Colonic mucosa (tissue), 4 donors: ENCODE results near the gene MRPL28. TPM values are rescaled to one million over a fixed set of nuclear protein-coding genes. Genes with fewer than 3 reads are reported as not detected.

ENCODE experiments used
- DNase-seq: peaks from one replicate; pipeline ENCODE4 v3.0.0-alpha.2; 2020
- H3K27ac ChIP-seq: fragments of 200-600 bp; one replicate; pipeline ENCODE4 v1.8.0; 2021
- H3K27me3 ChIP-seq: fragments of 200-600 bp; one replicate; pipeline ENCODE4 v1.8.0; 2021
- H3K36me3 ChIP-seq: fragments of 200-600 bp; one replicate; pipeline ENCODE4 v1.8.0; 2021
- H3K4me1 ChIP-seq: fragments of 200-600 bp; one replicate; pipeline ENCODE4 v1.8.0; 2021; ENCODE audit warnings: mild to moderate bottlenecking
- H3K4me3 ChIP-seq: fragments of 200-600 bp; one replicate; pipeline ENCODE4 v1.8.0; 2021
- H3K9ac ChIP-seq, 2 donors: one replicate each; pipeline ENCODE4 v1.7.0; 2013; ENCODE audit warnings: control low read depth in 2 of 2, low read depth in 2 of 2, low read length in 2 of 2
- H3K9me3 ChIP-seq: fragments of 200-600 bp; one replicate; pipeline ENCODE4 v1.8.0; 2021
- intact Hi-C: fragments of 100-400 bp; cut with DNase I; formaldehyde crosslinking; loops from one replicate; pipeline ENCODE4 v1.14.1; 2022
- total RNA-seq, 2 donors: library from RNA; stranded (reverse); fragmentation: NEBNext Ultra II Directional in 1 of 2; extraction: Animal tissue kit (Norgen Biotek cat#: 25700) in 1 of 2; gene quantifications; one replicate each; pipeline ENCODE4 v1.2.1, GENCODE V29; 2021
- TF ChIP-seq, protein P1 (sequence below): fragments of 200-600 bp; IDR thresholded peaks from one replicate; pipeline ENCODE4 v1.8.0; 2022; ENCODE audit warnings: antibody characterized with exemption, mild to moderate bottlenecking
- donor health status: healthy.
- donor health status: DM: no; HTN: no; CAD: no.
- donor health status: DM: no; HTN: no; CAD: no.

MRPL28 gene
- total RNA-seq, 2 donors from 2014 or later, result 59.4 to 75.4 TPM

- peaks cover 5% of the 10 kb centered on the region for H3K4me1 ChIP-seq
- DNase-seq, result no peak
- H3K36me3 ChIP-seq, result peaks cover 4% of the 10 kb centered on the region
- peak overlapping the region; percentile 41 for H3K4me3 ChIP-seq
- H3K9ac ChIP-seq, result no peak overlapping the region
- no peak overlapping the region for H3K27ac ChIP-seq
- H3K9me3 ChIP-seq, result no peaks in the 10 kb centered on the region
- H3K27me3 ChIP-seq, result no peaks in the 10 kb centered on the region
- TF ChIP-seq, protein P1, sequence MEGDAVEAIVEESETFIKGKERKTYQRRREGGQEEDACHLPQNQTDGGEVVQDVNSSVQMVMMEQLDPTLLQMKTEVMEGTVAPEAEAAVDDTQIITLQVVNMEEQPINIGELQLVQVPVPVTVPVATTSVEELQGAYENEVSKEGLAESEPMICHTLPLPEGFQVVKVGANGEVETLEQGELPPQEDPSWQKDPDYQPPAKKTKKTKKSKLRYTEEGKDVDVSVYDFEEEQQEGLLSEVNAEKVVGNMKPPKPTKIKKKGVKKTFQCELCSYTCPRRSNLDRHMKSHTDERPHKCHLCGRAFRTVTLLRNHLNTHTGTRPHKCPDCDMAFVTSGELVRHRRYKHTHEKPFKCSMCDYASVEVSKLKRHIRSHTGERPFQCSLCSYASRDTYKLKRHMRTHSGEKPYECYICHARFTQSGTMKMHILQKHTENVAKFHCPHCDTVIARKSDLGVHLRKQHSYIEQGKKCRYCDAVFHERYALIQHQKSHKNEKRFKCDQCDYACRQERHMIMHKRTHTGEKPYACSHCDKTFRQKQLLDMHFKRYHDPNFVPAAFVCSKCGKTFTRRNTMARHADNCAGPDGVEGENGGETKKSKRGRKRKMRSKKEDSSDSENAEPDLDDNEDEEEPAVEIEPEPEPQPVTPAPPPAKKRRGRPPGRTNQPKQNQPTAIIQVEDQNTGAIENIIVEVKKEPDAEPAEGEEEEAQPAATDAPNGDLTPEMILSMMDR, result no peak
- intact Hi-C loops, result loop anchor here (10.0 kb wide), 1 partner anchor 145 kb away; the partner anchor contains the start of gene LUC7L
Observed at GRCh38 chr16:369866-370436, 387 bp downstream of the MRPL28 start.

- TF ChIP-seq, protein P1, result no peak
- Histone ChIP-seq H3K27ac (no peak overlapping the region), H3K36me3 (no peaks in the 10 kb centered on the region), H3K9ac (no peak overlapping the region), H3K27me3 (no peaks in the 10 kb centered on the region), H3K9me3 (no peaks in the 10 kb centered on the region), H3K4me1 (peaks cover 5% of the 10 kb centered on the region), H3K4me3 (peak overlapping the region; percentile 41)
- intact Hi-C loops, result loop anchor here (10.0 kb wide), 1 partner anchor 145 kb away; the partner anchor contains the start of gene LUC7L
- no peak for DNase-seq
Observed at GRCh38 chr16:369275-369865, 968 bp downstream of the MRPL28 start.

DNA sequence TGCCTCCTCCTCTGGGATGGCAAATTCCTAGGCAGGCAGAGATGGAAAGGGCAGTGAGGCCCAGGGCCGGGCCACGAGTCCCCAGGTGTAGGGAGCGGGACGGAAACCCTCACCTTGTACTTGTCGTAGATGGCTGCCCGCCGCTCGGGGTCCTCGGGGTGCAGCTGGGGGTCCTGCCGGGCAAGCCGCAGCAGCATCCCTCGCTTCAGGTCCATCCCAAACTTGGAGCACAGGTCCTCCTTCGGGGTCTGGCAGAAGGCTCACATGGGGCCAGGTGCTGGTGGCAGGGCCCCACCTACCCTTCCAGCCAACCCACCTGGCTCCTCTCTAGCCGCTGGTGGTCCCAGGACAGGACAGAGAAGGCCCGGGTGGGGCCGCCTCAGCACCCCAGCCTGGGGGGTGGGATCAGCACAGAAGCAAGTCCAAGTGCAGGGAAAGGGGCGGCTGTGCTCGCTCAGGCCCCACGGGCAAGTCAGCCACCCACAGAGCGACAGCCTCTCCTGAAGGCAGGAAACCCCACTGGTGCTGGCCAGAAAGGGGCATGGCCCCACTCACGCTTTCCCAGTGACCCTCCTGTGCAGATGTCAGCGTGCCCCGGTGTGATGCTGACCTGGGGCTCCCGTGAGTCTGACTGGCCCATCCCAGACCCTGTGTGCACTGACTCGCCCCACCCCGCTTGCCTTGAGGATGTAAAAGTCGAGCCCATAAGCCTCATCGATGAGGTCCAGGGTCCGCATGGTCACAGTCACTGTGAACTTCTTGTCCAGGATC lies 1.8 kb downstream of the MRPL28 start:
- Histone ChIP-seq H3K4me1 (peaks cover 5% of the 10 kb centered on the region), H3K27ac (no peak overlapping the region), H3K27me3 (no peaks in the 10 kb centered on the region), H3K9me3 (no peaks in the 10 kb centered on the region), H3K9ac (no peak overlapping the region), H3K4me3 (no peak overlapping the region), H3K36me3 (no peaks in the 10 kb centered on the region)
- DNase-seq, result no peak
- intact Hi-C loops, result loop anchor here (10.0 kb wide), 1 partner anchor 144 kb away; the partner anchor contains the start of gene LUC7L
- TF ChIP-seq, protein P1, result no peak

- no peak for DNase-seq
- no peak overlapping the region for H3K4me3 ChIP-seq
- no peak overlapping the region for H3K27ac ChIP-seq
- intact Hi-C loops, result loop anchor here (10.0 kb wide), 1 partner anchor 143 kb away; the partner anchor contains the start of gene LUC7L
- TF ChIP-seq, protein P1, result no peak
- H3K27me3 ChIP-seq, result no peaks in the 10 kb centered on the region
- H3K4me1 ChIP-seq, result peaks cover 5% of the 10 kb centered on the region
- no peaks in the 10 kb centered on the region for H3K36me3 ChIP-seq
- no peak overlapping the region for H3K9ac ChIP-seq
- no peaks in the 10 kb centered on the region for H3K9me3 ChIP-seq
Observed at GRCh38 chr16:367333-367903, 2.9 kb downstream of the MRPL28 start.

- no peak for DNase-seq
- no peaks in the 10 kb centered on the region for H3K36me3 ChIP-seq
- peaks cover 5% of the 10 kb centered on the region for H3K4me1 ChIP-seq
- H3K27ac ChIP-seq, result no peak overlapping the region
- H3K9me3 ChIP-seq, result no peaks in the 10 kb centered on the region
- no peak overlapping the region for H3K4me3 ChIP-seq
- no peak overlapping the region for H3K9ac ChIP-seq
- TF ChIP-seq, protein P1, result no peak
- intact Hi-C loops, result loop anchor here (10.0 kb wide), 1 partner anchor 142 kb away; the partner anchor contains the start of gene LUC7L
- H3K27me3 ChIP-seq, result no peaks in the 10 kb centered on the region
Observed at GRCh38 chr16:366476-366875, 3.9 kb downstream of the MRPL28 start.
